Activated CD8-positive, alpha-beta memory T cell treated with anti-CD3 and anti-CD28 coated beads for 24 hours (primary cell): ENCODE measurements around the gene WDR5.

Source experiments
- DNase-seq: peaks from one replicate; pipeline ENCODE4 v3.0.0-alpha.2; 2020

WDR5 gene

GRCh38 chr9:134132208-134132870, 3.5 kb upstream of the WDR5 start:
- DNase-seq, result no peak

DNA sequence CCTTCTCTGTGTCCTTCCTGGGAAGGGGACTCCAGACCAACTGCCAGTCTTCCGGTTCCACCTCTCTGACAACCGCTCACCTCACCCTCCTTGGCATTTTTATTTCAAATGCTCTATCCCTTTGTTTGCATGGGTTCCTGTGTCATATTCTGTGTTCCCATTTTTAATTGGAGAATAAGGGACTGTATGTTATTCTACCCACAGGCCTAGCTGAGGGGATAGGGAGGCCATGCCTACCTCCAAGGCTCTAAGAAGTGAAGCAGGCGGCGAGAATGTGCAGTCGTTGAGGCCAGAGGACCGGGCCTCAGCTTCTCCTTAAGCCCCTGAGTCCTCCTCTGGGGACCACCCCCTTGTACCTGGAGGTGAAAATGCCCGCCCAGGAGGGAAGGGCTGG, 936 bp upstream of the WDR5 start:
- no peak for DNase-seq

DNA sequence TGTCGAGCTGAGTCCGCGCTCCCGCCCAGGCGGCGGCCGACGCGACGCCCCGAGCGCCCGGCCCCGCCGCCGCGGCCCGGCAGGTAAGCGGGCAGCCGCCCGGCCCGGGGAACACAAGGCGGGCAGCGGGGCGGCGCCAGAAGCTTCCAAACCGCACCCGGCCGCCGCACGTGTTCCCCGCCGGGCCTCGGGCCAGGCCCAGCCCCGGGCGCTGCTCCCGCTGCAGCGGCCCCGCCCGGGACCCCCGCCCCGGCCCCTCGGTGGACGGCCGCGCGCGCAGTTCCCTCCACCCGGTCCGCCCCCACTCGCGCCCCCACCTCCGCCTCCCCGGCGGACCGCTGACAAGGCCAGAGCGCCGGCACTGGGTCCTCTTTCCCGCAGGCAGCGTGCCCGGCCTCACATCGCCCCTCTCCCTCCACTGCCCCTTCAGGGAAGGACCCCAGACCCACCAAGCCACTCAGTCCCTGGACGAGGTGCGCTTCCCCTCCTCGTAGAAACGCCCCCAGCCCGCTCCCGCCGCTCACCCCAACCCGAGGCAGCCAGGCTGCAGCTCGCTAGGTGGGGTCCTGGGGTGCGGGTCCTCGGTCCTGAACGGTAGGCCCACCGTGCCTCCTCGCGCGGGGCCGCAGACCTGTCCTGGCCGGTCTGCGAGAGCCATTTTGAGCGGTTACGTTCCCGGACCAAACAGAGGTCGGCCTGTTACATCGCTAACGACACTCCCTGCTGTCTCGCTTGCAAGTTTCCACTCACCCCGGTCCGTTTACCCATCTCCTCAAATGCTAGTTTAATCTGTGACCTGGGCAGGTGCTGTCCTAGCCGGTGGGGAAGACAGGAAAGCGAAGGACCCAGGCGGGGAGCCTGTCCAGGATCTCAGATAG, 475 bp downstream of the WDR5 start:
- DNase-seq, result peak; percentile 69

DNA sequence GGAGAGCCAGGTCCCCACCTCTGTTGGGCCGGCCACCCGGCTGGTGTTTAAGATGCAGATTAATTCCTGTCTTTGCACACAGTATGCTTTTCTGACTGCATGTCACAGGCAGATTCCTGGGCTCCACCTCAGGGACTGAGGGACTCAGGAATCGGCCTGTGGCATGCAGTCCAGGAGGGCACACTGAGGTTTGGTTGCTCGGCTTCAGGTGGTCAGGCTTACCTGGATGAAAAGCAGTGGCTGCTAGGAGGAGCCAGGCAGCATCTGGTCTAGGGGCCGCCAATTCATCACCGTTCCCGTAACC, 1.1 kb downstream of the WDR5 start:
- DNase-seq, result no peak

- no peak for DNase-seq
These were observed 2.4 kb downstream of the WDR5 start for GRCh38 chr9:134138292-134138691.

GRCh38 chr9:134139081-134139480, 3.2 kb downstream of the WDR5 start:
- no peak for DNase-seq

DNA sequence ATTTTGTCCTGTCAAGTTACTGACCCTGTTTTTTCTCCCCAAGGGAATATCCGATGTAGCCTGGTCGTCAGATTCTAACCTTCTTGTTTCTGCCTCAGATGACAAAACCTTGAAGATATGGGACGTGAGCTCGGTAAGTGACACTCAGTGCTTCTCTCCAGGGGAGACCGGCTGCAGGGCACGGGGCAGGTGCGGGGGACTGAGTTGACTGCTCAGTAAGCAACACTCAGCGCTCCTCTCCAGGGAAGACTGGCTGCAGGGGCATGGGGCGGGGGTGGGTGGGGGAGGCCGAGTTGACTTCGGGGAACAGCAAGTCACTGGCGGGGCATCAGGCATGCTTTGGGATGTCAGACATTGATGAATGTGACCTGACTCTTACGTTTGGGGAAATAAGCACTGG, 6.0 kb downstream of the WDR5 start:
- DNase-seq, result no peak

DNA sequence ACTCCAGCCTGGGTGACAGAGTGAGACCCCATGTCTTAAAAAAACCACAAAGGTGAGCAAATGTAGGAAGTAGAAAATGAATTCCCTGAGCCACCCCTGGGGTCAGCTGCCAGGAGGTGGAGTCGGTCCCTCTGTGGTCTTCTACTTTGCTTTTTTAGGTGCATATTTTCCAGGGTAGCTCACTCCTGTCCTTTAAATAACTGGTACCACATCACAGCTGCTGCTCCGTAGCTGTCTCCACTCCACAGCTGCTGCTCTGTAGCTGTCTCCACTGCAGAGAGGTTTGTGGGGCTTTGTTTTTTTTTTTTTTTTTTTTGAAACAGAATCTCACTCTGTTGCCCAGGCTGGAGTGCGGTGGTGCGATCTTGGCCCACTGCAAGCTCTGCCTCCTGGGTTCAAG, 8.9 kb downstream of the WDR5 start:
- DNase-seq, result no peak

DNA sequence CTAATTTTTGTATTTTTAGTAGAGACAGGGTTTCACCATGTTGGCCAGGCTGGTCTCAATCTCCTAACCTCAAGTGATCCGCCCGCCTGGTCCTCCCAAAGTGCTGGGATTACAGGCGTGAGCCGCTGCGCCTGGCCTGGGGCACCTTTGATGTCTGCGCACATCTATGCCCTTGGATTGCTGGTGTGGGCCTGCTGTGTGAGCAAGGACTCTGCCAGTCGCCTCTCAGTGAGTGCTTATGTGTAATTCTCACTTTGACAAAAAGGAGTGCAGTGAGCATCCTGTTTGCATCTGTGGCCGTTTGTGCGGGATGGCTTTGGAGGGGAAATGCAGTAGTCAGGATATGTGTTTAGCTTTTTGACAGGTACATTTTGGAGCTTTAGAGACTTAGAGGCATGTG, 9.4 kb downstream of the WDR5 start:
- DNase-seq, result no peak

DNA sequence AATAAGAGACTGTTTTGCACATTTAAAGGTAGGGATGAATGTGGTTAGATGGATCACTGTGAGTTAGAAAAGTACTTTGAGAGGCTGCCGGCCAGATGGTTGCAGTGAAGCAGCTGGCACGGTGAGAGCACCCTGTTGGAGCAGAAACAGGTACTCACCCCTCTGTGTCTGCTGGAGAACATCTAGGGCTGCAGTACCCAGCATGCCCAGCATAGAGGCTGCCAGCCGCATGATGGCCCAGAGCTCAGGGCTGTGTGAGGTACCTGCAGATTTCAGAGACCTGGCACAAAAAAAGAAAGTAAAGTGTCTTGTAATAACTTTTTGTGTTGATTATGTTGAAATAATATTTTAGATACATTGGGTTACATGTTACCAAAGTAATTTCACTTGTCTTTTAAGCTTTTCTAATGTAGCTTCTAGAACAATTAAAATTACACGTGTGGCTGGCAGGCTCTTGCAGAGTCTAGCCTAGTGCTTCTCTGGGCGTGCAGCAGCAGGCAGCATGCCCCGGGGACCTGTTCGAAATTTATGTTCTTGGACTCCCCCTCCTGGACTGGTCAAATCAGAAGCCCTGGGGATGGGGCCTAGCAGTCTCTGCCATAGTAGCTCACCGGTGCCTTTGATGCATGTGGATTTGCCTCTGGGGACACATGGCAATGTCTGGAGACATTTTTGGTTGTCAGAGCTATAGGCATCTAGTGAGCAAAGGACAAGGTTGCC, 11.1 kb downstream of the WDR5 start:
- DNase-seq, result no peak

DNA sequence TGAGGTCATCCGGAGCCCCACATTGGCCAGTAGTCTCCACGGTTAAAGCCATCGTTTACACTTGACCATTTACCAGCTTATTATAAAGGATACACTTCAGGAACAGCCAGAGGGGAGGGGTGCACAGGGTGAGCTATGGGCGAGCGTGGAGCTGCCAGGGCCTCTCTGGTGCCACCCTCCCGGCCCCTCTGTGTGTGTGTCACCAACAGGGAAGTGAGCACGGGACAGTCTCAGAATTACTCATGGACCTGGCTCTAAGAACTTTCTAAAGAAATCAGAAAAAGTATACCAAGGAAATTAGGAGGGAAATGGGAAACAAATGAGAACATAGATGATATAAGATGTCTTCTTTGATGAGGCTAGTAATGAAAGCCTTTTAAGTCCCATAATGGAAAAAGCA, 13.5 kb downstream of the WDR5 start:
- DNase-seq, result no peak

DNA sequence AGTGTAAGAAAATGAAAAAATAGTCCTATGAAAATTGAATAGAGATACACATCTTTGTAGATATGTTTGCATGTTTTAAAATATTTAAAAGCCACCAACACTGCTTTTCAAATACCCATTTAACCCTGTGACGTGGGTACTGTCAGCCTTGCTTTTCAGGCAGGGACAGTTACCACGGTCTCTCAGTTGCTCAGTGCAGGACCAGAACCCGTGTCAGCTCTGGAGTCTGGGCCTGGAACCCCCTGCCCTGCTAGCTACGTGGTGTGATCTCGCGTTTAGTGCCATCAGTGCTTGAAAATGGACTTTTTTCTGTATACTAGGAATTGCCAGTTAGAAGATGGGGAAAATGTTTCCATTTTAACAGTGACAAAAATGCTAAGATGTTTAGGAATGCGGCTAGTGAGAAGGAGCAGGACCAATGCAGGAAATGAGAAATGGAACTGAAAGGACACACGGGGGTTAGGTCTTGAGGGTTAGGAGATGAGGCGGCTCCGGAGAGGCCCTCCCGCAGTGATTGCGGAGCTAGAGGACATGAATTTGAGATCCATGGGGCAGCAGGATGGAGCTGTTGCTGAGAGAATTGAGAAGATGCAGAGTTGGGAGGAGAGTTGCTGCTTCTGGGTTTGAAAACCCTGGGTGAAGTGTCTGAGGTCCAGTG, 14.8 kb downstream of the WDR5 start:
- no peak for DNase-seq

DNA sequence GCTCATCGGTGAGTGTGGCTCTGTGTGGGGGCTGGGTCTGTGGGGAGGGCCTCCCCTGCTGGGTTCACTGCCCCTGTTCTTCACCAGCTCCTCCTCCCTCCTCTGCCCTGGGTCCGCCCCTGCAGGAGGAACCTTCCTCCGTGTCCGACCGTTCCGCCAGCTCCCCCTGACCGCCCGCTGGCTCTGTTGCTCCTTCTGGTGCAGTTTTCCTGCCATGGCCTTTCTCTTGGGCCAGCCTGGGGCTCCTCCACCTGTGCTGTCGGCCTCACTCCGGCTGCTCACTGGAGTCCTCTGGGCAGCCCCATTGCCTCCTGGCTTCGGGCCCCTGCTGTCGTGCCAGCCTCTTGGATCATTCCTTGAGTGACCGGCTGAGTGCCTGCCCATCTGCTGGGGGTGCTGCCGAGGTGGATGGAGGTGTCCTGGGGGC, 16.2 kb downstream of the WDR5 start:
- DNase-seq, result no peak

DNA sequence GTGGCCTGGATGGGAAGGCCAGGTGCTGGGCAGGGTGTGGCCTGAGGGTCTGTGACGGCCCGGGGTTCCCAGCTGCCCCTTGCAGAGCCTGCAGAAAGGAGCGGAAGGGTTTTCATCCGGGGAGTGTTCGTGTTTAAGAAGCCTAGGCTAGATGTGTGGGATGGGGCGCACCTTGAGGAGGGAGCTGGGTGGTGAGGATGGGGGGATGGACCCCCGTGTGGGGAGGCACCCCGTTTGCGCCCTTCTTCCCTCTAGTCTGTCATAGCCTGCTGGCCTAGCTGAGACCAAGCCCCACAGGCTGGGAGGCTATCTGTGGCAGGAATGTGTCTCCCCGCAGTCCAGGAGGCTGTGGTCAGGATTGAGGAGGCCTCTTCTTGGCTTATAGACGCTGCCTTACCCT, 16.6 kb downstream of the WDR5 start:
- no peak for DNase-seq

- no peak for DNase-seq
These were observed 17.6 kb downstream of the WDR5 start for GRCh38 chr9:134153450-134153849.

DNA sequence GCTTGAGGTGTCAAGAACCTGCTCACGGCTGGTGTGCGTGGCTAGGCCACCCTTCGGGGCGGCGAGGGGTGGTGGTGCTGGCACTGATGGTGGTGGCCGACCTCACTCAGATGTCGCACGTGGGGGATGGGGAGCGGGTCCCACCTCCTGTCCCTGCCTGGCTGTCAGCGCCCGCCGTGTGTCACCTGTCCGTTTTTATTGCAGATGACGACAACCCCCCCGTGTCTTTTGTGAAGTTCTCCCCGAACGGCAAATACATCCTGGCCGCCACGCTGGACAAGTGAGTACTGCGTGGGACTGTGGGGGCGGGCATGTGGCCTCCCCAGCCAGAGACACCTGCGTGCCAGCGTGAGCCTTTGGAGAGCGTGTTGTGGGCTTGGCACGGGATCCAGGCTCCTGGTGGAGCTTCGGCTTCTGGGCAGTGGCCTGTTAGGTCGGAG, 18.4 kb downstream of the WDR5 start:
- no peak for DNase-seq

- no peak for DNase-seq
These were observed 20.0 kb downstream of the WDR5 start for GRCh38 chr9:134155812-134156377.

- DNase-seq, result no peak
These were observed 20.9 kb downstream of the WDR5 start for GRCh38 chr9:134156564-134157377.

- no peak for DNase-seq
These were observed 21.6 kb downstream of the WDR5 start for GRCh38 chr9:134157378-134157885.

GRCh38 chr9:134158242-134158641, 22.4 kb downstream of the WDR5 start:
- DNase-seq, result no peak

GRCh38 chr9:134158753-134159392, 23.0 kb downstream of the WDR5 start:
- no peak for DNase-seq
